Measurements from ENCODE around the gene MCM3. TPM values are rescaled to one million over a fixed set of nuclear protein-coding genes. Genes with fewer than 3 reads are reported as not detected.

Gene MCM3
- total RNA-seq, 1 experiment from 2014 or later = 191 TPM

DNA sequence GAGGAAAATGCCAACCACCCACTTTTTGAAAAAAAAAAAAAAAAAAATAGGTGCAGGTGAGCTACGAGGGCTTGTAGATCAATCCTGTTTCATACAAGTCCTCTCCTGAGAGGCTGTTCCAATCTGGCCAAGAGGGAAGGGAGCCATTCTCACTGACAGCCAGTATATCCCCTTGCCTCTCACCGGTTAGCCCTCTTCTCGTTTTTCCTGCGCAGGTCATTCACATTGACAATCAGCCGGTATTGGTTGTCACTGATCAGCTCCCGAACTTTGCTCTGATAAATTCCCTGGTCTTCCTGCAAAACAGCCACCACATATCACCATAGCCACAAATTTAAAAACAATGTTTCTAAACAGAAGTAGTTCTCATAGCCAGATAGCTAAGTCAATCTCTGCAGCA lies 1.4 kb downstream of the MCM3 start:
- peaks cover 64% of the 10 kb centered on the region for H3K79me2 ChIP-seq (ENCODE audit: insufficient read depth, low read length)
- CTCF ChIA-PET = interaction anchor here (1.9 kb wide), 1 partner anchor 117 kb away, joined by 6 read pairs; no protein-coding TSS in a partner anchor

More for the DNA sequence above, 1.4 kb downstream of the MCM3 start:
- H3K4me2 ChIP-seq (ENCODE audit: low read length) = peak overlapping the region; percentile 69
- peaks cover 44 to 53% of the 10 kb centered on the region in 2 experiments for H3K36me3 ChIP-seq (ENCODE audit: control insufficient read depth in 1 of 2, insufficient read depth in 2 of 2, low read length in 2 of 2)
- H3K4me3 ChIP-seq (replicated peaks in 1 of 2; ENCODE audit: low read depth in 1 of 2, low read length in 2 of 2) = peak overlapping the region; percentile 88 to 92
- ATAC-seq (no peak), DNase-seq (ENCODE audit: low read depth, low spot score) (no peak)
- no peak overlapping the region for H3K27ac ChIP-seq (ENCODE audit: low read depth, low read length)
- no peak for TF ChIP-seq CEBPB (IDR thresholded peaks at IDR 0.05; ENCODE audit: low read depth)
- TF ChIP-seq, protein P1, sequence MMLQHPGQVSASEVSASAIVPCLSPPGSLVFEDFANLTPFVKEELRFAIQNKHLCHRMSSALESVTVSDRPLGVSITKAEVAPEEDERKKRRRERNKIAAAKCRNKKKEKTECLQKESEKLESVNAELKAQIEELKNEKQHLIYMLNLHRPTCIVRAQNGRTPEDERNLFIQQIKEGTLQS (IDR thresholded peaks at IDR 0.05) = no peak
- TF ChIP-seq EZH2 (IDR thresholded peaks at IDR 0.05) = no peak
- TF ChIP-seq, protein P2, sequence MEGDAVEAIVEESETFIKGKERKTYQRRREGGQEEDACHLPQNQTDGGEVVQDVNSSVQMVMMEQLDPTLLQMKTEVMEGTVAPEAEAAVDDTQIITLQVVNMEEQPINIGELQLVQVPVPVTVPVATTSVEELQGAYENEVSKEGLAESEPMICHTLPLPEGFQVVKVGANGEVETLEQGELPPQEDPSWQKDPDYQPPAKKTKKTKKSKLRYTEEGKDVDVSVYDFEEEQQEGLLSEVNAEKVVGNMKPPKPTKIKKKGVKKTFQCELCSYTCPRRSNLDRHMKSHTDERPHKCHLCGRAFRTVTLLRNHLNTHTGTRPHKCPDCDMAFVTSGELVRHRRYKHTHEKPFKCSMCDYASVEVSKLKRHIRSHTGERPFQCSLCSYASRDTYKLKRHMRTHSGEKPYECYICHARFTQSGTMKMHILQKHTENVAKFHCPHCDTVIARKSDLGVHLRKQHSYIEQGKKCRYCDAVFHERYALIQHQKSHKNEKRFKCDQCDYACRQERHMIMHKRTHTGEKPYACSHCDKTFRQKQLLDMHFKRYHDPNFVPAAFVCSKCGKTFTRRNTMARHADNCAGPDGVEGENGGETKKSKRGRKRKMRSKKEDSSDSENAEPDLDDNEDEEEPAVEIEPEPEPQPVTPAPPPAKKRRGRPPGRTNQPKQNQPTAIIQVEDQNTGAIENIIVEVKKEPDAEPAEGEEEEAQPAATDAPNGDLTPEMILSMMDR (IDR thresholded peaks at IDR 0.05 in 2 of 3, conservative IDR thresholded peaks at IDR 0.05 in 1 of 3; ENCODE audit: borderline replicate concordance in 1 of 3, insufficient read depth in 1 of 3, low read depth in 2 of 3, low read length in 2 of 3) = no peak
- no peak for TF ChIP-seq SP1 (IDR thresholded peaks at IDR 0.05; ENCODE audit: low read depth)
- no peak for TF ChIP-seq TCF7L2 (IDR thresholded peaks at IDR 0.05; ENCODE audit: borderline replicate concordance, extremely low read depth, insufficient read depth, insufficient read length)
- no peak for TF ChIP-seq YY1 (IDR thresholded peaks at IDR 0.05; ENCODE audit: extremely low read depth, insufficient replicate concordance, low read depth, low read length)
- TF ChIP-seq EZH2phosphoT487 (IDR thresholded peaks at IDR 0.05; ENCODE audit: borderline replicate concordance) = no peak
- TF ChIP-seq EGR1 (IDR thresholded peaks at IDR 0.05; ENCODE audit: low read depth) = no peak
- TF ChIP-seq ZFX (IDR thresholded peaks at IDR 0.05) = no peak
- intact Hi-C loops (cut with micrococcal nuclease) = loop anchor here (10.0 kb wide), 2 partner anchors 232 to 312 kb away; no protein-coding TSS in a partner anchor
- POLR2A ChIA-PET = interaction anchor here (1.0 to 1.4 kb wide), 2 partner anchors 17 to 108 kb away, joined by 3 read pairs; no protein-coding TSS in a partner anchor
- peaks cover 4 to 22% of the 10 kb centered on the region in 2 experiments; a peak in 3 of 4 replicates for H3K4me1 ChIP-seq (ENCODE audit: control insufficient read depth in 1 of 2, insufficient read depth in 2 of 2, low read length in 2 of 2)
- H3K9me3 ChIP-seq (ENCODE audit: control insufficient read depth in 1 of 2, insufficient read depth in 1 of 2, low read depth in 1 of 2, low read length in 2 of 2) = no peaks in the 10 kb centered on the region
- peaks cover 26% of the 10 kb centered on the region; the same call in 1 of the 2 replicates for H4K20me1 ChIP-seq (ENCODE audit: insufficient read depth)
- H3K9ac ChIP-seq (ENCODE audit: low read length) = peak overlapping the region; percentile 97
- RAD21 ChIA-PET (ENCODE audit: low non-redundant PET in 1 of 2, low total read pairs in 2 of 2, uncharacterized antibody in 2 of 2, unreplicated experiment in 2 of 2) = no interaction called here
- H3K27me3 ChIP-seq (ENCODE audit: insufficient read depth, low read length) = no peaks in the 10 kb centered on the region
- H2AFZ ChIP-seq (ENCODE audit: low read depth, low read length, poor library complexity, severe bottlenecking) = no peak overlapping the region
- no peaks in the 10 kb centered on the region for H3K9me2 ChIP-seq (ENCODE audit: insufficient read depth)
- no TSS peak for BruUV-seq (replicated peaks)
